B cell (primary cell): ENCODE data around the gene DENND5B.

Experiments
- CTCF ChIP-seq: fragments of 200-600 bp; IDR thresholded peaks from one replicate; pipeline ENCODE4 v1.8.0; 2022; ENCODE audit warnings: antibody characterized with exemption, mild to moderate bottlenecking
- EZH2 ChIP-seq: IDR thresholded peaks from 2 replicates; pipeline ENCODE4 v1.6.1; 2012; ENCODE audit warnings: borderline replicate concordance, low read depth, mild to moderate bottlenecking, moderate library complexity, low read length; ENCODE audit not compliant: insufficient read depth, poor library complexity, severe bottlenecking

- no peak for TF ChIP-seq CTCF
- no peak for TF ChIP-seq EZH2
Observed at GRCh38 chr12:31366104-31366621, 224.8 kb downstream of the DENND5B start.
